GM12892 (cell line): ENCODE measurements around the gene KHNYN.
"Not testable (repeated sequence)": the region's sequence is repeated elsewhere in the genome, so short reads cannot be mapped to it uniquely, and the experiment has no call there.

Experiments used
- POLR2A ChIP-seq: IDR thresholded peaks from 2 replicates; pipeline ENCODE4 v1.6.1; 2011; ENCODE audit warnings: low read depth, low read length, control low read depth
- POLR2AphosphoS5 ChIP-seq: IDR thresholded peaks from 2 replicates; pipeline ENCODE4 v1.6.1; 2011; ENCODE audit warnings: low read depth, low read length, control low read depth
- TAF1 ChIP-seq: IDR thresholded peaks from 2 replicates; pipeline ENCODE4 v1.6.1; 2011; ENCODE audit warnings: low read depth, mild to moderate bottlenecking, control low read depth, low read length, borderline replicate concordance

- not testable (repeated sequence) for TF ChIP-seq POLR2AphosphoS5, TAF1, POLR2A
Measured at GRCh38 chr14:24479999-24480398, 50.2 kb downstream of the KHNYN start.
